Tibial artery (tissue), 4 donors: ENCODE data around the gene PRC1.

ENCODE experiments used
- DNase-seq, 2 donors: peaks; one replicate each; pipeline ENCODE4 v3.0.0-alpha.2; 2019
- H3K27ac ChIP-seq, 2 donors: fragments of 200-600 bp; sonication (generic) in 1 of 2; 1 replicate in 1 of 2; 2 replicates in 1 of 2; pipeline ENCODE4 v1.5.1; 2018 to 2019; ENCODE audit warnings: mild to moderate bottlenecking in 1 of 2
- H3K27me3 ChIP-seq, 2 donors: fragments of 200-600 bp; sonication (generic) in 1 of 2; one replicate each; pipeline versions ENCODE4 v1.5.1 to v1.6.0; 2016 to 2019
- H3K36me3 ChIP-seq, 3 donors: fragments of 200-600 bp; sonication (generic) in 2 of 3; one replicate each; pipeline ENCODE4 v1.5.1; 2016 to 2019; ENCODE audit warnings: mild to moderate bottlenecking in 2 of 3
- H3K4me1 ChIP-seq, 4 donors: fragments of 200-600 bp; sonication (generic) in 2 of 4; 1 replicate in 3 of 4; 2 replicates in 1 of 4; pipeline ENCODE4 v1.5.1; 2016 to 2019
- H3K4me3 ChIP-seq, 2 donors: fragments of 200-600 bp; sonication (generic) in 1 of 2; 1 replicate in 1 of 2; 2 replicates in 1 of 2; pipeline ENCODE4 v1.5.1; 2018 to 2019; ENCODE audit warnings: mild to moderate bottlenecking in 2 of 2
- H3K9me3 ChIP-seq, 3 donors: fragments of 200-600 bp; sonication (generic) in 1 of 3; one replicate each; pipeline ENCODE4 v1.5.1; 2016 to 2019
- CTCF ChIP-seq, 2 experiments: fragments of 200-600 bp in 1 of 2; fragments of 450-650 bp in 1 of 2; IDR thresholded peaks; one replicate each; pipeline ENCODE4 v1.5.1; 2017 to 2019; ENCODE audit warnings: antibody characterized with exemption in 2 of 2, mild to moderate bottlenecking in 1 of 2, moderate library complexity in 1 of 2
- intact Hi-C: fragments of 100-400 bp; cut with DNase I; formaldehyde crosslinking; loops from one replicate; pipeline ENCODE4 v1.15.0; 2023; ENCODE audit warnings: low total_unique reads

Gene PRC1

GRCh38 chr15:90959028-90959595 lies 35.2 kb downstream of the PRC1 start:
- DNase-seq, result no peak
- H3K4me3 ChIP-seq, result no peak overlapping the region
- peaks cover 3 to 24% (median 18%) of the 10 kb centered on the region in 3 donors for H3K36me3 ChIP-seq
- H3K27me3 ChIP-seq, result no peaks in the 10 kb centered on the region
- intact Hi-C loops, result loop anchor here (5.0 kb wide), 2 partner anchors 33 to 88 kb away; partner anchors contain the start of gene PRC1
- peak overlapping the region; percentile 83 to 86 for H3K27ac ChIP-seq
- TF ChIP-seq CTCF (IDR thresholded peaks at IDR 0.05), result no peak
- H3K9me3 ChIP-seq, result no peaks in the 10 kb centered on the region
- H3K4me1 ChIP-seq, result peaks cover 0 to 65% (median 55%) of the 10 kb centered on the region in 4 donors

DNA sequence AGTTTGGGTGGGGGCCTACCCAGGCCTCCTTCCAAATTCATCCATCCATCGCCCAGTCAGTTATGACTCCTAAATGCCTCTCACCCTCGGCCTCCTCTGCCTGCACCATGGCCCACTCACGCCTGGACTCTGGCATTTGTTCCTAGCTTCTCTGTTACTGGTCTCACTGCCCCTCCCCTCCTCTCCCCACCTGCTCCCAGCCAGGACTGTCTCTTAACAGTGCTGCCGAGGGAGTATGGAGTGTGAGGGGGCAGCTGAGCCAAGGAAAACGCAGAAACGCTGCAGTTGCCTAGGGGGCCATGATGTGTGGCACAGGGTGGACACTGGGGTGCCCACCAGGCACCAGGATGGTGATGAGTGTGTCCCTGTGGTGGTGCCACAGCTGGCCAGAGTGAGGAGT lies 36.5 kb downstream of the PRC1 start:
- intact Hi-C loops, result loop anchor here (5.0 kb wide), 2 partner anchors 35 to 90 kb away; partner anchors contain the start of gene PRC1
- DNase-seq, result no peak
- TF ChIP-seq CTCF (IDR thresholded peaks at IDR 0.05), result no peak
- no peaks in the 10 kb centered on the region for H3K9me3 ChIP-seq
- H3K4me3 ChIP-seq, result peak overlapping the region; percentile 75 to 88
- peak overlapping the region; percentile 83 to 86 for H3K27ac ChIP-seq
- H3K4me1 ChIP-seq, result peaks cover 0 to 65% (median 55%) of the 10 kb centered on the region in 4 donors
- H3K36me3 ChIP-seq, result peaks cover 0 to 28% (median 25%) of the 10 kb centered on the region in 3 donors
- no peaks in the 10 kb centered on the region for H3K27me3 ChIP-seq

- DNase-seq, result no peak
- intact Hi-C loops, result loop anchor here (5.0 kb wide), 2 partner anchors 35 to 90 kb away; partner anchors contain the start of gene PRC1
- H3K27ac ChIP-seq, result peak overlapping the region; percentile 83 to 86
These were observed 37.1 kb downstream of the PRC1 start for GRCh38 chr15:90957031-90957790.

DNA sequence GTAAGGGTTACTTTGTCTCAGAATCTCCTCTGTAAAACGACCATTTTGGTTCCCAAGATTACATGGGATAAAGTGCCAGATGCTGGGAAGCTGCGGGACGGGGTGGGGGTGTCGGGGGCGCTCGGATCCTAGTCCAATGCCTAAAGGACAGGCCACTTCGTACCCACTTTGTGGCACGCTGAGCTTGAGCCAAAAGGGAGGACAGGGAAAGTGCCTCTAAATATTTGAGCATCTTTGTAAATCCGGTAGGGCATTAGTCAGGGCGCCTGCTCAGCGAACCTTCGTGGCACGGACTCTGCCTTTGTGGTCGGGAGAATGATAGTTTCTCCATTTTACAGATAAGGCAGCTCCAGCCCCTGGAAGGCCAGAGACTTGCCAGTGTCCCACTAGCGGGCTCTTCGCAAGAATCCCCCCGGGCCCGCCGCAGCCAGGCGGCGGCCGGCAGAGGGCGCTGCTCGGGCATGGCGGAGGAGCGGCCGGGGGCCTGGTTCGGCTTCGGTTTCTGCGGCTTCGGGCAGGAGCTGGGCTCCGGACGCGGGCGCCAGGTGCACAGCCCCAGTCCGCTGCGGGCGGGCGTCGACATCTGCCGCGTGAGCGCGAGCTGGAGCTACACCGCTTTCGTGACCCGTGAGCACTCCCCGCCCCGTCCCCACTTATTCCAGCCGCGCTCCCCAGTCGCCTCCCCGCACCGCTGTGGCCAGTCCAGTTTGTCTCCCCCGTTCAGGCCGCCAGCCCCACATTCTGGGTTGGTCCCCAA lies 37.9 kb downstream of the PRC1 start:
- peak overlapping the region; percentile 83 to 86 for H3K27ac ChIP-seq

More at GRCh38 chr15:90957031-90957790, 37.1 kb downstream of the PRC1 start:
- H3K9me3 ChIP-seq, result no peaks in the 10 kb centered on the region
- TF ChIP-seq CTCF (IDR thresholded peaks at IDR 0.05), result no peak
- peaks cover 0 to 32% (median 30%) of the 10 kb centered on the region in 3 donors for H3K36me3 ChIP-seq
- H3K4me1 ChIP-seq, result peaks cover 0 to 65% (median 55%) of the 10 kb centered on the region in 4 donors
- H3K27me3 ChIP-seq, result no peaks in the 10 kb centered on the region
- peak overlapping the region; percentile 75 to 88 for H3K4me3 ChIP-seq

More for the DNA sequence above, 37.9 kb downstream of the PRC1 start:
- intact Hi-C loops, result loop anchor here (5.0 kb wide), 2 partner anchors 36 to 91 kb away; partner anchors contain the start of gene PRC1
- Histone ChIP-seq H3K4me3 (peak overlapping the region; percentile 75 to 88), H3K9me3 (no peaks in the 10 kb centered on the region), H3K4me1 (peaks cover 0 to 64% (median 54%) of the 10 kb centered on the region in 4 donors), H3K27me3 (no peaks in the 10 kb centered on the region), H3K36me3 (peaks cover under 1 to 32% (median 30%) of the 10 kb centered on the region in 3 donors)
- peak; percentile 92 to 97 for TF ChIP-seq CTCF (IDR thresholded peaks at IDR 0.05)
- DNase-seq, result peak; percentile 57 to 86
